IMR-90 (cell line): ENCODE measurements around the gene PPP1R27. TPM values are rescaled to one million over a fixed set of nuclear protein-coding genes. Genes with fewer than 3 reads are reported as not detected.

Experiments
- ATAC-seq: fragments of 200-7000 bp; cut with Tn5 transposase; 2 replicates; pipeline ENCODE4 v1.9.1; 2020; ENCODE audit warnings: low read depth, mild to moderate bottlenecking, moderate library complexity
- BruUV-seq: library from RNA; stranded (reverse); fragments of 400-500 nt; replicated peaks from 2 replicates; lab custom pipeline; 2021; lab: Mats Ljungman, UMichigan
- CTCF ChIA-PET: fragments of 300-600 bp; formaldehyde crosslinking; extraction: SDS; loops from one replicate; lab custom pipeline; 2021; ENCODE audit warnings: antibody characterized with exemption; lab: Yijun Ruan, JAX
- POLR2A ChIA-PET: fragments of 300-600 bp; sonication (Branson Sonifier 250); formaldehyde crosslinking; loops from one replicate; lab custom pipeline; 2022; ENCODE audit warnings: antibody characterized with exemption; ENCODE audit not compliant: unreplicated experiment; lab: Charles Lee
- DNase-seq: peaks from one replicate; pipeline ENCODE4 v3.0.0; 2013
- H2AFZ ChIP-seq: replicated peaks from 2 replicates; pipeline ENCODE3; 2013; ENCODE audit warnings: low read length, mild to moderate bottlenecking; ENCODE audit not compliant: poor library complexity
- H2AK5ac ChIP-seq: 2 replicates; pipeline ENCODE4 v1.6.1; 2013; ENCODE audit warnings: low read depth, low read length, inconsistent platforms
- H2AK9ac ChIP-seq: replicated peaks from 2 replicates; pipeline ENCODE3; 2013; ENCODE audit warnings: mild to moderate bottlenecking, low read depth, low read length, moderate library complexity; ENCODE audit not compliant: poor library complexity
- H2BK120ac ChIP-seq: 2 replicates; pipeline ENCODE4 v1.6.1; 2013; ENCODE audit warnings: low read depth, low read length, inconsistent platforms
- H2BK15ac ChIP-seq: 3 replicates; pipeline ENCODE4 v1.6.1; 2013; ENCODE audit warnings: low read depth, low read length, inconsistent platforms
- H2BK20ac ChIP-seq: 2 replicates; pipeline ENCODE4 v1.6.1; 2013; ENCODE audit warnings: low read depth, mild to moderate bottlenecking, inconsistent platforms, low read length, moderate library complexity
- H2BK5ac ChIP-seq: 2 replicates; pipeline ENCODE4 v1.6.1; 2013; ENCODE audit warnings: mild to moderate bottlenecking, low read depth, low read length, inconsistent platforms; ENCODE audit not compliant: poor library complexity, severe bottlenecking
- H3K14ac ChIP-seq: replicated peaks from 2 replicates; pipeline ENCODE4 v1.6.1; 2013; ENCODE audit warnings: low read depth, low read length, inconsistent platforms
- H3K18ac ChIP-seq: 2 replicates; pipeline ENCODE4 v1.6.1; 2013; ENCODE audit warnings: low read depth, low read length, control low read depth
- H3K23ac ChIP-seq: 2 replicates; pipeline ENCODE4 v1.6.1; 2013; ENCODE audit warnings: low read depth, low read length, inconsistent platforms
- H3K27ac ChIP-seq: 2 replicates; pipeline ENCODE4 v1.5.1; 2013; ENCODE audit warnings: mild to moderate bottlenecking, control low read depth, low read length; ENCODE audit not compliant: insufficient read depth
- H3K27me3 ChIP-seq: 2 replicates; pipeline ENCODE4 v1.6.1; 2013; ENCODE audit warnings: low read length; ENCODE audit not compliant: control insufficient read depth, insufficient read depth
- H3K36me3 ChIP-seq: 2 replicates; pipeline ENCODE4 v1.6.1; 2013; ENCODE audit warnings: low read length, mixed read lengths; ENCODE audit not compliant: control insufficient read depth, insufficient read depth
- H3K4ac ChIP-seq: 2 replicates; pipeline ENCODE4 v1.6.1; 2013; ENCODE audit warnings: low read depth, low read length, inconsistent platforms
- H3K4me1 ChIP-seq: 2 replicates; pipeline ENCODE4 v1.6.1; 2013; ENCODE audit warnings: low read length, mixed read lengths; ENCODE audit not compliant: control insufficient read depth, insufficient read depth
- H3K4me2 ChIP-seq: 2 replicates; pipeline ENCODE4 v1.6.1; 2013; ENCODE audit warnings: low read depth, mild to moderate bottlenecking, control low read depth, low read length, moderate library complexity
- H3K4me3 ChIP-seq: 2 replicates; pipeline ENCODE4 v1.5.1; 2013; ENCODE audit warnings: low read depth, mild to moderate bottlenecking, control low read depth, low read length, moderate library complexity; ENCODE audit not compliant: insufficient read depth
- H3K56ac ChIP-seq: 2 replicates; pipeline ENCODE4 v1.6.1; 2013; ENCODE audit warnings: low read length, inconsistent platforms; ENCODE audit not compliant: insufficient read depth; ENCODE audit errors: extremely low read depth
- H3K79me1 ChIP-seq, 2 experiments: 2 replicates each; pipeline ENCODE4 v1.6.1; 2013; ENCODE audit warnings: low read length in 2 of 2, inconsistent platforms in 1 of 2, low read depth in 1 of 2
- H3K9ac ChIP-seq: 2 replicates; pipeline ENCODE4 v1.6.1; 2013; ENCODE audit warnings: low read depth, low read length, control low read depth
- H3K9me1 ChIP-seq: 2 replicates; pipeline ENCODE4 v1.6.1; 2013; ENCODE audit warnings: low read length, inconsistent platforms; ENCODE audit not compliant: insufficient read depth
- H3K9me3 ChIP-seq: 2 replicates; pipeline ENCODE4 v1.6.1; 2013; ENCODE audit warnings: low read length; ENCODE audit not compliant: control insufficient read depth, insufficient read depth
- H4K20me1 ChIP-seq: 2 replicates; pipeline ENCODE4 v1.6.1; 2013; ENCODE audit warnings: low read length, inconsistent platforms; ENCODE audit not compliant: insufficient read depth
- H4K5ac ChIP-seq: 2 replicates; pipeline ENCODE4 v1.6.1; 2013; ENCODE audit warnings: mild to moderate bottlenecking, low read depth, low read length, control low read depth
- H4K8ac ChIP-seq, 2 experiments: 2 replicates each; pipeline ENCODE4 v1.6.1; 2013; ENCODE audit warnings: low read depth in 2 of 2, low read length in 2 of 2, control low read depth in 1 of 2, inconsistent platforms in 1 of 2
- H4K91ac ChIP-seq: 2 replicates; pipeline ENCODE4 v1.6.1; 2013; ENCODE audit warnings: low read depth, low read length, inconsistent platforms; ENCODE audit not compliant: insufficient read depth
- BHLHE40 ChIP-seq: fragments of 150-350 bp; IDR thresholded peaks from 2 replicates; pipeline ENCODE4 v1.6.1; 2016; ENCODE audit warnings: mild to moderate bottlenecking, low read depth, low read length
- CEBPB ChIP-seq: IDR thresholded peaks from 2 replicates; pipeline ENCODE4 v1.6.1; 2012; ENCODE audit warnings: low read depth, low read length, improper control_type of control experiment
- CHD1 ChIP-seq: IDR thresholded peaks from 2 replicates; pipeline ENCODE4 v1.6.1; 2012; ENCODE audit warnings: low read depth, low read length, improper control_type of control experiment
- FOS ChIP-seq: fragments of 150-350 bp; IDR thresholded peaks from 2 replicates; pipeline ENCODE4 v1.6.1; 2016; ENCODE audit warnings: low read depth, low read length
- MAFK ChIP-seq: IDR thresholded peaks from 2 replicates; pipeline ENCODE4 v1.6.1; 2012; ENCODE audit warnings: low read depth, low read length, improper control_type of control experiment
- MAZ ChIP-seq: IDR thresholded peaks from 2 replicates; pipeline ENCODE4 v1.6.1; 2012; ENCODE audit warnings: low read depth, mild to moderate bottlenecking, low read length, improper control_type of control experiment, moderate library complexity, borderline replicate concordance
- MXI1 ChIP-seq: IDR thresholded peaks from 2 replicates; pipeline ENCODE4 v1.6.1; 2012; ENCODE audit warnings: low read depth, mild to moderate bottlenecking, low read length, moderate library complexity, borderline replicate concordance
- NFE2L2 ChIP-seq: fragments of 150-350 bp; IDR thresholded peaks from 2 replicates; pipeline ENCODE4 v1.6.1; 2016; ENCODE audit warnings: low read depth, mild to moderate bottlenecking, low read length
- POLR2A ChIP-seq: IDR thresholded peaks from 2 replicates; pipeline ENCODE4 v1.6.1; 2012; ENCODE audit warnings: mild to moderate bottlenecking, low read depth, low read length
- RAD21 ChIP-seq: IDR thresholded peaks from 2 replicates; pipeline ENCODE4 v1.6.1; 2012; ENCODE audit warnings: low read length, improper control_type of control experiment
- RCOR1 ChIP-seq: IDR thresholded peaks from 2 replicates; pipeline ENCODE4 v1.6.1; 2012; ENCODE audit warnings: mild to moderate bottlenecking, low read length, improper control_type of control experiment; ENCODE audit not compliant: insufficient replicate concordance
- RFX5 ChIP-seq: IDR thresholded peaks from 2 replicates; pipeline ENCODE4 v1.8.0; 2012; ENCODE audit warnings: low read depth, mild to moderate bottlenecking, low read length, moderate library complexity
- SMC3 ChIP-seq: fragments of 150-350 bp; IDR thresholded peaks from 2 replicates; pipeline ENCODE4 v1.6.1; 2016; ENCODE audit warnings: low read depth, mild to moderate bottlenecking, antibody characterized with exemption, low read length, moderate library complexity
- USF2 ChIP-seq: fragments of 150-350 bp; IDR thresholded peaks from 2 replicates; pipeline ENCODE4 v1.6.1; 2017; ENCODE audit warnings: mild to moderate bottlenecking, antibody characterized with exemption, low read length, low read depth
- WGBS, 2 experiments: methylation state at CpG; one replicate each; pipeline versions ENCODE4 v1.1.5 to v1.1.7; 2013; ENCODE audit warnings: missing lambda C conversion rate in 2 of 2; ENCODE audit not compliant: insufficient read length in 1 of 2; ENCODE audit errors: extremely low coverage in 2 of 2; 5-methylcytosine and 5-hydroxymethylcytosine counted together
- dilution Hi-C: fragments of 300-500 bp; cut with HindIII; formaldehyde crosslinking; loops from one replicate; pipeline ENCODE4 v1.14.3; 2018; ENCODE audit warnings: low sequenced_read_pairs; ENCODE audit not compliant: unreplicated experiment
- in situ Hi-C: fragments of 300-500 bp; cut with MboI; formaldehyde crosslinking; loops from 3 replicates; pipeline ENCODE4 v1.14.3; 2019; ENCODE audit warnings: low sequenced_read_pairs, inconsistent platforms, mixed read lengths
- intact Hi-C: fragments of 100-400 bp; cut with micrococcal nuclease; formaldehyde crosslinking; loops from 2 replicates; pipeline ENCODE4 v1.10.0; 2022
- polyA plus RNA-seq, 3 experiments: library from polyadenylated mRNA; depleted of rRNA; stranded (reverse); fragments of >200 nt; gene quantifications; 2 replicates each; pipeline ENCODE4 v1.2.3, GENCODE V29; 2012; ENCODE audit warnings: low replicate concordance in 1 of 3
- total RNA-seq: library from RNA; depleted of rRNA; stranded (reverse); fragments of >200 nt; gene quantifications from 2 replicates; pipeline ENCODE4 v1.2.3, GENCODE V29; 2012
- TF ChIP-seq, protein P1 (sequence below): conservative IDR thresholded peaks from 2 replicates; pipeline ENCODE4 v1.5.1; 2012; ENCODE audit warnings: mild to moderate bottlenecking, low read depth, low read length, improper control_type of control experiment
- TF ChIP-seq, protein P2 (sequence below): fragments of 150-350 bp; IDR thresholded peaks from 2 replicates; pipeline ENCODE4 v1.6.1; 2016; ENCODE audit warnings: low read depth, mild to moderate bottlenecking, low read length, moderate library complexity, borderline replicate concordance

The PPP1R27 gene
- total and polyA plus RNA-seq, 2 of the 4 experiments (the other 2 are of a cell fraction) = 0.21 TPM; not detected in 1

GRCh38 chr17:81877569-81877968 is 42.7 kb upstream of the PPP1R27 start:
- H3K79me1 ChIP-seq = peaks cover 17 to 51% of the 10 kb centered on the region in 2 experiments
- no peak overlapping the region for H3K4me2 ChIP-seq
- H3K4me1 ChIP-seq = peaks cover 13% of the 10 kb centered on the region
- H3K18ac ChIP-seq = peak overlapping the region; percentile 16
- H3K27me3 ChIP-seq = no peaks in the 10 kb centered on the region
- CTCF ChIA-PET = no interaction called here
- in situ Hi-C loops (no loop called here), intact Hi-C loops (no loop called here), dilution Hi-C loops (no loop called here)
- 80% methylated on average over 1 of the region's 5 CpGs; no CpG with 5 or more reads in 1 of the 2 experiments for WGBS, 2 experiments
- TF ChIP-seq SMC3 (no peak), MAZ (no peak), RAD21 (no peak), FOS (no peak), POLR2A (no peak), MXI1 (no peak), CEBPB (no peak), RCOR1 (no peak), CHD1 (no peak), USF2 (no peak), RFX5 (no peak), NFE2L2 (no peak), BHLHE40 (no peak), MAFK (no peak)
- TF ChIP-seq, protein P1, sequence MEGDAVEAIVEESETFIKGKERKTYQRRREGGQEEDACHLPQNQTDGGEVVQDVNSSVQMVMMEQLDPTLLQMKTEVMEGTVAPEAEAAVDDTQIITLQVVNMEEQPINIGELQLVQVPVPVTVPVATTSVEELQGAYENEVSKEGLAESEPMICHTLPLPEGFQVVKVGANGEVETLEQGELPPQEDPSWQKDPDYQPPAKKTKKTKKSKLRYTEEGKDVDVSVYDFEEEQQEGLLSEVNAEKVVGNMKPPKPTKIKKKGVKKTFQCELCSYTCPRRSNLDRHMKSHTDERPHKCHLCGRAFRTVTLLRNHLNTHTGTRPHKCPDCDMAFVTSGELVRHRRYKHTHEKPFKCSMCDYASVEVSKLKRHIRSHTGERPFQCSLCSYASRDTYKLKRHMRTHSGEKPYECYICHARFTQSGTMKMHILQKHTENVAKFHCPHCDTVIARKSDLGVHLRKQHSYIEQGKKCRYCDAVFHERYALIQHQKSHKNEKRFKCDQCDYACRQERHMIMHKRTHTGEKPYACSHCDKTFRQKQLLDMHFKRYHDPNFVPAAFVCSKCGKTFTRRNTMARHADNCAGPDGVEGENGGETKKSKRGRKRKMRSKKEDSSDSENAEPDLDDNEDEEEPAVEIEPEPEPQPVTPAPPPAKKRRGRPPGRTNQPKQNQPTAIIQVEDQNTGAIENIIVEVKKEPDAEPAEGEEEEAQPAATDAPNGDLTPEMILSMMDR = no peak
- TF ChIP-seq, protein P2, sequence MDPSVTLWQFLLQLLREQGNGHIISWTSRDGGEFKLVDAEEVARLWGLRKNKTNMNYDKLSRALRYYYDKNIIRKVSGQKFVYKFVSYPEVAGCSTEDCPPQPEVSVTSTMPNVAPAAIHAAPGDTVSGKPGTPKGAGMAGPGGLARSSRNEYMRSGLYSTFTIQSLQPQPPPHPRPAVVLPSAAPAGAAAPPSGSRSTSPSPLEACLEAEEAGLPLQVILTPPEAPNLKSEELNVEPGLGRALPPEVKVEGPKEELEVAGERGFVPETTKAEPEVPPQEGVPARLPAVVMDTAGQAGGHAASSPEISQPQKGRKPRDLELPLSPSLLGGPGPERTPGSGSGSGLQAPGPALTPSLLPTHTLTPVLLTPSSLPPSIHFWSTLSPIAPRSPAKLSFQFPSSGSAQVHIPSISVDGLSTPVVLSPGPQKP = no peak
- H2BK15ac ChIP-seq = peak overlapping the region; percentile 84; the same call in 2 of the 3 replicates
- H3K56ac ChIP-seq = no peak overlapping the region; the same call in 1 of the 2 replicates
- no peak overlapping the region for H3K9ac ChIP-seq
- H2AK9ac ChIP-seq = peak overlapping the region; percentile 22
- peak overlapping the region; percentile 89 for H2BK20ac ChIP-seq
- peak overlapping the region in 1 of 2 experiments; percentile 8; a peak in 1 of 4 replicates for H4K8ac ChIP-seq
- BruUV-seq = no TSS peak
- peak overlapping the region; percentile 80 for H4K91ac ChIP-seq
- H3K4ac ChIP-seq = peak overlapping the region; percentile 80
- H2AK5ac ChIP-seq = peak overlapping the region; percentile 92
- peaks cover 21% of the 10 kb centered on the region for H3K9me1 ChIP-seq
- peak overlapping the region; percentile 15 for H4K5ac ChIP-seq
- H3K4me3 ChIP-seq = no peak overlapping the region
- peak overlapping the region; percentile 77 for H2BK120ac ChIP-seq
- H3K23ac ChIP-seq = peak overlapping the region; percentile 63
- DNase-seq (no peak), ATAC-seq (no peak)
- H3K14ac ChIP-seq = peak overlapping the region; percentile 25; the same call in 1 of the 2 replicates
- H4K20me1 ChIP-seq = peaks cover 5% of the 10 kb centered on the region; the same call in 1 of the 2 replicates
- H2AFZ ChIP-seq = peak overlapping the region; percentile 53
- POLR2A ChIA-PET = no interaction called here
- H3K27ac ChIP-seq = peak overlapping the region; percentile 92; the same call in 1 of the 2 replicates
- peak overlapping the region; percentile 76 for H2BK5ac ChIP-seq
- peaks cover 9% of the 10 kb centered on the region for H3K36me3 ChIP-seq
- H3K9me3 ChIP-seq = no peaks in the 10 kb centered on the region
